GM10266 (cell line): ENCODE results near the gene GATA6.

Experiments used
- DNase-seq: peaks from one replicate; pipeline ENCODE4 v3.0.0; 2012; ENCODE audit errors: extremely low spot score
- TF ChIP-seq, protein P1 (sequence below): IDR thresholded peaks from 2 replicates; pipeline ENCODE4 v1.5.1; 2012; ENCODE audit warnings: mild to moderate bottlenecking, low read depth; ENCODE audit not compliant: control insufficient read depth, insufficient read depth; ENCODE audit errors: missing control alignments

The GATA6 gene

GRCh38 chr18:22199005-22199404 is 29.6 kb downstream of the GATA6 start:
- DNase-seq = no peak
- TF ChIP-seq, protein P1, sequence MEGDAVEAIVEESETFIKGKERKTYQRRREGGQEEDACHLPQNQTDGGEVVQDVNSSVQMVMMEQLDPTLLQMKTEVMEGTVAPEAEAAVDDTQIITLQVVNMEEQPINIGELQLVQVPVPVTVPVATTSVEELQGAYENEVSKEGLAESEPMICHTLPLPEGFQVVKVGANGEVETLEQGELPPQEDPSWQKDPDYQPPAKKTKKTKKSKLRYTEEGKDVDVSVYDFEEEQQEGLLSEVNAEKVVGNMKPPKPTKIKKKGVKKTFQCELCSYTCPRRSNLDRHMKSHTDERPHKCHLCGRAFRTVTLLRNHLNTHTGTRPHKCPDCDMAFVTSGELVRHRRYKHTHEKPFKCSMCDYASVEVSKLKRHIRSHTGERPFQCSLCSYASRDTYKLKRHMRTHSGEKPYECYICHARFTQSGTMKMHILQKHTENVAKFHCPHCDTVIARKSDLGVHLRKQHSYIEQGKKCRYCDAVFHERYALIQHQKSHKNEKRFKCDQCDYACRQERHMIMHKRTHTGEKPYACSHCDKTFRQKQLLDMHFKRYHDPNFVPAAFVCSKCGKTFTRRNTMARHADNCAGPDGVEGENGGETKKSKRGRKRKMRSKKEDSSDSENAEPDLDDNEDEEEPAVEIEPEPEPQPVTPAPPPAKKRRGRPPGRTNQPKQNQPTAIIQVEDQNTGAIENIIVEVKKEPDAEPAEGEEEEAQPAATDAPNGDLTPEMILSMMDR = no peak

GRCh38 chr18:22200611-22201225 is 31.3 kb downstream of the GATA6 start:
- DNase-seq = no peak
- TF ChIP-seq, protein P1 = no peak

DNA sequence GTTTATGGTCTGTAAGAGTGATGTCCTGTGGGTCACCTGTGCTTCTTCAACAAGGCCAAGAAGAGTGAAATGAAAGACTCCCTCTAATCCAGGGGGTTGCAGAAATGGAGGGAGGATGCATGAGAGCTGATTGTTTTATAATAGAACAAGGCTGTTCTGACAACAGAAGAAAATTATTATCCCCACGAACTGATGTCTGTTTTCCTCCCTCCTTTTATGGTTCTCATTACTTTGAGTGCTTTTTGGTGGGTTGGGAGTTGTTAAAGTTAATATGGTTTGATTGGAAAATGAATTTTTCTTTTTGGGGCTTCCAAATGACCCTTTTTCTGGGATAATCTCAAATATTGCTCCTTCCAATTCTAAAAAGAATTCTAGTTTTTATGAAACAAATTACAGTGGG is 33.6 kb downstream of the GATA6 start:
- no peak for DNase-seq
- TF ChIP-seq, protein P1 = no peak

DNA sequence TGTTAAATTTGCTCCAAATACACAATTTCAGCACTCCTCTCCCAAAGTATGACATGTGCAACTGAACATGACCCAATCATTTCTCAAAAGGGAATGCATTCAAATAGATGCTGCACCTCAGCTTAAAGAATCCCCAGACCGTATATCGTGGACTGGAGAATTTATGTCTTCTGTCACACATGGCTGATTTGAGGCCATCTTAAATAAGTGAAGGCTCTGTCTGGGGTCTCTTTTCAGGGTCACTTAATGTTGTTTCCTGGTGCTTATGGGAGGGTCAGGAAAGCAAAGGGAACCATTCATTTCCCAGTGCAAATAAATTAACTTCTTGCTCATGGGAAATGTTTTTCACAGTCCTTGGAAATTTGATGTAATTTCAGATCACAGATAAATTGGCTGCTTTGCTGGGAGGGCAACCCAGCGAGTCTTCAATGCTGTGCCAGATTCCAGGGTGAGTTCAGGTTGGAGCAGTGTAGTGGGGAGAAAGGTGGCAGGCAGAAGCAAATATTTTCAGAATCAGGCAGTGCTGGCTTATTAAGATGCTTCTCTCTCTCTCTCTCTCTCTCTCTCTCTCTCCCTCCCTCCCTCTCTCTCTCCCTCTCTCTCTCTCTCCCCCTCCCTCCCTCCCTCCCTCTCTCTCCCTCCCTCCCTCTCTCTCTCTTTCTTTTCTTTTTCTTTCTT is 34.3 kb downstream of the GATA6 start:
- no peak for DNase-seq
- TF ChIP-seq, protein P1 = no peak

DNA sequence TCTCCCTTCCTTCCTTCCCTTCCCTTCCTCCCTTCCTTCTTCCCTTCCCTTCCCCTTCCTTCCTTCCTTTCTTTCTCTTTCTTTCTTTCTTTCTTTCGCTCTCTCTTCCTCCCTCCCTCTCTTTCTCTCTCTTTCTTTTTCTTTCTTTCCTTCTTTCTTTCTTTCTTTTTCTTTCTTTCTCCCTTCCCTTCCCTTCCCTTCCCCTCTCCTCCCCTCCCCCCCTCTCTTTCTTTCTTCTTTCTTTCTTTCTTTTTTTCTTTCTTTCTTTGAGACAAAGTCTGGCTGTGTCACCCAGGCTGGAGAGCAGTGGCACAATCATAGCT is 34.8 kb downstream of the GATA6 start:
- no peak for DNase-seq
- TF ChIP-seq, protein P1 = no peak

DNA sequence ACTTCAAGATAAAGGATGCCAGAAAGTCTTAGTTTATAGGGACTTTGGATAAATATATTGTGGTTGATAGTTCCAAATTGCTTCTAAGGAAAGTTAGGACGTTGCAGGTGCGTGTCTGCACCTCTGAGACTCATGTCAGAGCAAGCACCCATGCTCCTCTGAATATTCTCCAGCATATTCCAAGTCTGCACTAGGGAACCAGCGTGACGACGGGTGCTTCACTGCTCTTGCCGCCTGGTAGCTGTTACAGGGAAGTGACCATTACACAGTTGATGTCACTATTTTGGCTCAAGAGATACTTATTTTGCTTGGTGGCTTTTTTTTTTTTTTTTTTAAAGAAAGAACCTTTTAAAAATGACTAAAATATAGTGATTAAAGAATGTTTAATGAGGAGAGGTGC is 35.6 kb downstream of the GATA6 start:
- DNase-seq = no peak
- TF ChIP-seq, protein P1 = no peak

DNA sequence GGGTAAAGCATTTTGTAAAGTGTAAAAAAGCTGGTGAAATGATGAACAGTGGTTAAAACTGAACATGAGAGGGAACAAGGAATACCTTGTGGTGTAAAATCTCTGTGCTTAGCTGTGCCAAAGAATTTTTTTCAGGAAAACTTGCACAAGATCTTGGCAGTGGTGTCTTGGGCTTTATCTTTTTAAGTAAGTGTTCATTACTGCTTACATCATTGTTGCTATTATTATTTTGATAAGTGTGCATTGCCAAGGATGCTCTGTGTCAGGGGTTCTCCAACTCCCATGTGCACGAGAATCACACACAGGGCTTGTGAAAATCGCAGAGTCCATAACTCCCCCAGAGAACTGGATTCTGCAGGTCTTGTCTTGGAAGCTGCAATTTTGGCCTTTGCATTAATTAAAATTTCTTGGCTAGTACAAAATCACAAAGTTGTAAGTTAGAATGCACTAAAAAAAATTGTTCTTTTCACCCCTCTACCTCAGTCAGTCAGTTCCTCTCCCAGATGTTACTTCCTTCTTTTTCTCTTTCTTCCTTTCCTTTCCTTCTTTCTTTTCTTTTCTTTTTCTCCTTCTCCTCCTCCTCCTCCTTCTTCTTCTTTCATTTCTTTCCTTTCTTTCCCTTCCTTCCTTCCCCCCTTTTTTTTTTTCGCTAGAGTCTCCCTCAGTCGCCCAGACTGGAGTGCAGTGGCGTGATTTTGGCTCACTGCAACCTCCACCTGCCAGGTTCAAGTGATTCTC is 37.8 kb downstream of the GATA6 start:
- DNase-seq = no peak
- TF ChIP-seq, protein P1 = no peak
